ENCODE measurements around the gene SPATA7.

Gene SPATA7

DNA sequence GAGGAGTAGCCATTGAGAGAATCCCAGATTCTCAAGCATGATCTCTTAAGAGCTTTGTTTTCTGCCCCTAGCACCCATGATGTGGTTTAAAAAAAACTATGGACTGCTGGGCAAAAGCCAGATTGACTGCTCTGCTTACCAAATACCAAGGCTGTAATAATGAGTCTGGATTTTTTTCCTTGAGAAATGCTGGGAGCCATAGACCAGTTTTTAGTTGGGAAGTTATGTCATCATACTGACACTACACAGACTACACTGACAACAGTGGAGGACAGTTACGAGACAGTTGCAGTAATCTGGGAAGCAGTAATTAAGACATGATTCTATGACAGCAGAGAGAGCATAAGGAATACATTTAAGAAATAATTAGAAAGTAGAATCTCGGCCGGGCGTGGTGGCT, 35.8 kb downstream of the SPATA7 start:
- no peak for DNase-seq

GRCh38 chr14:88422047-88422446, 36.6 kb downstream of the SPATA7 start:
- DNase-seq = no peak

GRCh38 chr14:88422919-88423650, 37.6 kb downstream of the SPATA7 start:
- no peak for DNase-seq

- DNase-seq = no peak
Observed at GRCh38 chr14:88424573-88424972, 39.1 kb downstream of the SPATA7 start.

DNA sequence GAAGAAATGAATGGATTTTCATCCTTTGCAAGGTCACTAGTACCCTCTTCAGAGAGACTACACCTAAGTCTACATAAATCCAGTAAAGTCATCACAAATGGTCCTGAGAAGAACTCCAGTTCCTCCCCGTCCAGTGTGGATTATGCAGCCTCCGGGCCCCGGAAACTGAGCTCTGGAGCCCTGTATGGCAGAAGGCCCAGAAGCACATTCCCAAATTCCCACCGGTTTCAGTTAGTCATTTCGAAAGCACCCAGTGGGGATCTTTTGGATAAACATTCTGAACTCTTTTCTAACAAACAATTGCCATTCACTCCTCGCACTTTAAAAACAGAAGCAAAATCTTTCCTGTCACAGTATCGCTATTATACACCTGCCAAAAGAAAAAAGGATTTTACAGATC, 40.8 kb downstream of the SPATA7 start:
- no peak for DNase-seq

DNA sequence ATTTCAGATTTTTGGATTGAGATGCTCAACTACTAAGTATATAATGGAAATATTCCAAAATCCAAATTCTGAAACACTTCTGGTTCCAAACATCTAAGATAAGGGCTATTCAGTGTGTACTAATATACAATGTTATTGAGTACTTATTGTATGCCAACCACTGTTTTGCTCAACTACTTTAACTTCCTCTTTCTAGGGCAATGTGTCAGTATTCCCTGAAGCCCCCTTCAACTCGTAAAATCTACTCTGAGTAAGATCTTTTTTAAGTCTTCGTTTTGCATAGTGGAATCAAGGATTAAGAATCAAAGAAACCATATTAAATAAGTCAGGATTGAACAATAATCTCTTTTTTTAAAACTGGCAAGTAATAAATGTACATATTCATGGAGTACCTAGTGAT, 45.5 kb downstream of the SPATA7 start:
- no peak for DNase-seq

GRCh38 chr14:88437658-88438057, 52.2 kb downstream of the SPATA7 start:
- no peak for DNase-seq

DNA sequence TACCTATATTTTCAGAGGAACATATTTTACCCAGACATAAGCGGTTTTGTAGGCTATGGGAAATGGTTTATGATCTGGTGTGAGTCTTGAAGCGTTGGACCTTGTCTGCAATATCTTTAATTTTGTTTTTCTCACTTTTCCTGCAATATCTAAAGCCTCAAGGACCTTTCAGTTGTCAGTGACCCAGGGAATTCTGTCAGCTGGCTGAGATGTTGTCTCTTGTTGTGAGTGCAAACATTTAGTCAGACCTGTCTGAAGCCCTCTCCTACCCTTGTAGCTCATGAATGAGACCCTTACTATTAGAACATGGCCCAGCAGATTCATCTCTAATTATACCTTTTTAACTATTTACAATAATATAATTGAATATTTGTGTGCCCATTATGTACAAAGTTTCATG, 53.6 kb downstream of the SPATA7 start:
- DNase-seq = no peak

GRCh38 chr14:88452231-88452630, 66.8 kb downstream of the SPATA7 start:
- DNase-seq = no peak

DNA sequence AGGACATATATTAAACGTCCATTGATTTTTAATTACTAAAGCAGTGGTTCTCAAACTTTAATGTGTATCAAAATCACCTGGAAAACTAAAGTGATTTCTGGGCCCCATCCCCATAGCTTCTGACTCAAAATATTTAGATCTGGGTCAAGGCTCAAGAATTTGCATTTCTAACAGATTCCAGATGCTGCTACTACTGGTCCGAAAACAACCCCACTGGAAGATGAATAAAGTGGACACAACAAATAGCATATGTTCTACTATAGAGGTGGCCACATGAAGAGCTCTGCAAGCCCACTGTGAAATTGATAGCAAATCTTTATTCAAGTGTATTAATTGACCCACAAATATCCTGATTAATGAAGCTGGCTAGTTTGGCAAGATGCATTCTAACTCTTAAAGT, 69.4 kb downstream of the SPATA7 start:
- no peak for DNase-seq

DNA sequence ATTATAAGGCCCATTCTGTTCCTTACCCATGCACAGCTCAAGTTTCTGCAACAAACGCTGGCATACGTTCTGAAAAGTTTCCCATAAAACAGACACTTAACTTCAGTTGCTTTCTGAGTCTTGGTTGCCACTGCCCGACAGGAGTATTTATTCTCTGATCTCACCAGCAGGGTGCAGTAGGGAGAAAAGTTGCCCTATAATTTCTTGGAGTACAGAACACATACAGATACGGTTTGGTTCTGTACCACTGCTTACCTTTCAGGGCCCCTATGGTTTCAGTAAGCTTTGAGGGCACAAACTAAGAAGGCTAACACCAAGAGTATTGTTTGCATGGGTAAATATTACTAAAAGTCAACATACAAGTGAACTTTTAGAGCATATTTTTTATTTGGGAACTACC, 77.9 kb downstream of the SPATA7 start:
- DNase-seq = no peak

DNA sequence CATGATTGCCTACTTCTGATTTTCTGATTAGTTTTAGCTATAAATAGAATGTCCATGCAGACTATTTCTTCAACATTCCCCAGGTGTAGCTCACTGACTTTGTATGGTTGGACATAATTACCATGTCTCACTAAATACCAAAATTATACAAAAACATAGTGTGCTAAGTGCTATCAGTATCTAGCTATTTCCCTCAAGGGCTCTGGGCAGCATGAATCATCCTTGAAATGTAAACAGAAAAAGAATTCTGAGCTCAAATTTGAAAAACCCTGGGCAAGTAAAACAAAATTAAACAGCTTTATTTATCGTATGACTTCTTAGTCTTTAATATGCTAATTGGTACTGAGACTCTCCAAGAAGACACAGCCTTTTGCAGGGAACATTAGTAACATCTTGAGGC, 82.9 kb downstream of the SPATA7 start:
- DNase-seq = no peak

DNA sequence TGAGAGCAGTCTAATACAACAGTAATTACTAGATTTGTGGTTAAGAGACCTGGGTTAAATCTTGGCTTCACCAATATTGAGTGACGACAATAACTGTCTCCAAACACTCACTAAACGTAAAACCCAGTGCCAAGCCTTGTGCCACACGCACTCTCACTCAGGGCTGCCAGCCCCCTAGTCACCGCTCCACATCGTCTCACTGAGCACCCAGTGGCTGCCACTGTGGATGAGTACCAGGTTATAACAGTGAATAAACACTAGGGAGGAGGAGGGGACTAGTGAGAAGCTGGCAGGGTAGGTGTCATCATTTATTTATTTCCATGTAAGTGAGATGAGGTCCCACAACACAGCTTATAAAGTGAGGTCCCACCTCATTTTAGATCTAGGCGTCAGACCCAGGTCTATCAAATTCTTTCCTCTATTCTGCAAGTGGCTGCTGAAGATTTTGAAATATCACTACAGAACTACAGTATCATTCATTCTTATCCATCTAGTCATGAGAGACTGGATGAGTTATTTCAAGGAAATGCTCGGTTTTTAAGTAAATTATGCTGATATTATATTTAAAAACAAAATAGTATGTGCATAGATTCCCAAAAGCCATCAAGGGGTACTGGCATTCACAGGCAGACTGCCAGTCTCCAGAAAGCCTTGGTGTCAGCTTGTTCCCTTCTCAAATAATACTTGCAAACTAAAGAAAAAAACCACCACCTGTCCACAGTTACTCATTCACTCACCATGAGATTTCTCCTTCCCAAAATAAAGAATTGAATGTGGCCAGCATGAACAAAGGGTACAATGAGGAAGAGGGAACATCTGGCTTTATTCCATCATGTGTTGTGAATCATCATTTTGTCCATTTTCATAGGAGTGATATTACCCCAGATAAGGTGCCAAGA, 85.3 kb downstream of the SPATA7 start:
- DNase-seq = no peak

GRCh38 chr14:88473791-88474190, 88.3 kb downstream of the SPATA7 start:
- no peak for DNase-seq

DNA sequence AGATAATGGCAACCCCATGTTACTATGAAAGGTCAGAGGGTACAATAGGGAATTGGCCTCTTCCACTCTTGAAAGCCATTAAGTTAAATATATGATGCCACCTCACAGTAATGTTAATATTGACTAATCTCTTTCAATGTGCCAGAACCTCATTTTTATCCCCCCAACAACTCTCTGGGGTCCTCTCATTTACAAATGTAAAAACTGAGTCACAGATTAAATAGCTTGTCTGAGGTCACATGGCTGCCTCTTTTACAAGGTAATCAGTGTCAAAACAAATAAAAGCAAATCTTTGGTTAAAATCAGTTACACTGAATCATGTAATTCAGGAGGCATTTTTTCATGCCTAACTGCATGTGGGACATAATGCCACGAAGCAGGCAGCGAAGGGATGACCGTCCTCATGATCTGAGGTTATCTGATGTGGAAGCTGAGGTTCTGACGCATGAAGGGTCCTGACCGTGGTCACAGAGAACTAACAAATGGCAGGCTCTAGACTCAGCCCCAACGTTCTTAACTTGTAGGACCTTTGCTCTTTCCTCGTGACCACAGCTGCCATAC, 90.8 kb downstream of the SPATA7 start:
- no peak for DNase-seq

- DNase-seq = no peak
Observed at GRCh38 chr14:88476825-88477224, 91.4 kb downstream of the SPATA7 start.

- no peak for DNase-seq
Observed at GRCh38 chr14:88477513-88478250, 92.2 kb downstream of the SPATA7 start.

- DNase-seq = no peak
Observed at GRCh38 chr14:88478931-88479330, 93.5 kb downstream of the SPATA7 start.

DNA sequence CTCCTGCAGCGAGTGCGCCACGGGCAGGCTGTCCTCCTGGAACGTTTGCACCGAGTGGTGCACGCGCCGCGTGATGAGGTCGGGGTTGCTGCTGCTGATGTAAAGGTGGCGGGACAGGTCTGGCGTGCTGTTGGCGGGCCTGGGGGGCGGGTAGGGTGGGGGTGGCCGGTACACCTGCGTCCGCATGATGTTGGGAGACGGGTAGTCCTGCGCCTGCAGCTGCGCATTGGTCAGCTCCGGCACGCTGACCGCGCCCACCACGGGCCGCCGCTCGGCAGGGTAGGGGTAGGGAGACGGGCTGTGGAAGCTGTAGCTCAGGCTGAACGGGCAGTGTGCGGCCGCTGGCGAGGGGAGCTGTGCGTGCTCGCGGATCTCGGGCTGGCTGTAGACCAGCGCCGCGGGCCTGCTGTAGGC, 94.1 kb downstream of the SPATA7 start:
- no peak for DNase-seq

- DNase-seq = no peak
Observed at GRCh38 chr14:88481059-88481458, 95.6 kb downstream of the SPATA7 start.

- no peak for DNase-seq
Observed at GRCh38 chr14:88481794-88482193, 96.3 kb downstream of the SPATA7 start.

- DNase-seq = no peak
Observed at GRCh38 chr14:88482524-88482923, 97.1 kb downstream of the SPATA7 start.

Measured in right forelimb (tissue), 1 donor.